ENCODE data around the gene TANK. TPM values are rescaled to one million over a fixed set of nuclear protein-coding genes. Genes with fewer than 3 reads are reported as not detected.
"Not testable (repeated sequence)": the region's sequence is repeated elsewhere in the genome, so short reads cannot be mapped to it uniquely, and the experiment has no call there.

TANK gene
- total and polyA plus RNA-seq, 4 donors: 36.9 to 76.3 (median 46.9) TPM

DNA sequence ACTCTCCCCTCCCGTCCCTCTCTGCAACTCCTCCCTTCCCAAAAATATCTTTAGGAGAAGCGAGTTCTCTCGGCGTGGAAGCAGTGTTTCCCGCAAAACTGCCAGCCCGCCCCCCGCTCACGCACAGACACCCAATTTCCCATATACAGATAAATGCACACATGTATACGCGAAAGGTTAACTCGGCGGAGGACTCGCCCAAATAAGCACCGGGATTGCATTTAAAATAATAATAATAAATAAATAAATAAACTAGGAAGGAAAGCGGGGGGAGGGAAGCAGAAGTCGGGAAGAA, 78.0 kb downstream of the TANK start:
- H3K9me3 ChIP-seq (ENCODE audit: control insufficient read depth, insufficient read depth, low read length): no peaks in the 10 kb centered on the region
- WGBS (ENCODE audit: insufficient coverage): 0% methylated on average over 10 of the region's 16 CpGs
- H3K4me3 ChIP-seq (ENCODE audit: low read depth, low read length): peak overlapping the region; percentile 60
- peaks cover 18% of the 10 kb centered on the region for H3K4me1 ChIP-seq (ENCODE audit: control insufficient read depth, insufficient read depth, low read length)
- DNase-seq (ENCODE audit: low read depth in 4 of 6, low spot score in 6 of 6): no peak
- peaks cover 3% of the 10 kb centered on the region for H3K27me3 ChIP-seq (ENCODE audit: control insufficient read depth, insufficient read depth, low read length)
- H3K27ac ChIP-seq (ENCODE audit: low read depth, low read length): peak overlapping the region; percentile 35
- H3K36me3 ChIP-seq (ENCODE audit: control insufficient read depth, insufficient read depth, low read length): no peaks in the 10 kb centered on the region

DNA sequence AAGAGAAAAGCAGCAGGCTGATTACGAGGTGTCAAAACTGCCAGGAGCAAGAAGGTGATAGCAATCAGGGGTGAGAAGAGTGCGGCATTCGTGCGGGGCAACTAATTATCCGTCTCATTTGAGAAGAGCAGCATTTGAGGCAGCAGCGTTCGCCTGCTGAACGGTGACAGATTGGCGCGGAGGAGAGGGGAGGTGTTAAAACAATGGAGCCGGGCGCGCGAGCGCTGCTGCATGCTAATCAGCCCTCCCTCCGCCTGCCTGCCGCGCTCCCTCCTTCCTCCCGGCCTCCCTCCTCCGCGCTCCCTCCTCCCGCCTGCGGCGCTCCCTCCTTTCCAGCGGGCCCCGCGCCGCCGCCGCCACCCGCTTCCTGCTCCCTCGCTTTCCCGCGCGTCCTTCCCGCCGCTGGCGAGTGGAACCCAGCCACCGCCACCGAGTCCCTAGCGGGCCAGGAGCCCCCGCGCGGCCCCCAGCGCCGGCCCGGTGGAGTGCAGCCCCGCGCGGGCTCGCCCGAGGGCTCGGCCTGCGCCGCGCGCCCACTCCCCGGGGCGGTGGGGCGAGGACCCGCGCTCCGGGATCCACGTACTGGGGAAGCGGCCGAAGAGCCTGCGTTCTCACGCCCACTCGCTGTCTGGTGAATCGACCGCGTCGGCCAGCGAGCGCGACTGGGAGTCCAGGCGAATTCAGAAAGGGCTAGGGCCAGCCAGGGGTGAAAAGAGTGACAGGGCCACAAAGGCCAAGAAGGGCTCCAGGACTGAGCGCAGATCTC, 78.5 kb downstream of the TANK start:
- under 1% methylated on average over 75 of the region's 78 CpGs for WGBS (ENCODE audit: insufficient coverage)
- no peak overlapping the region for H3K27ac ChIP-seq (ENCODE audit: low read depth, low read length)
- H3K4me1 ChIP-seq (ENCODE audit: control insufficient read depth, insufficient read depth, low read length): peaks cover 18% of the 10 kb centered on the region
- peak; percentile 61 to 96 (median 68) for DNase-seq (ENCODE audit: low read depth in 4 of 6, low spot score in 6 of 6)
- H3K4me3 ChIP-seq (ENCODE audit: low read depth, low read length): peak overlapping the region; percentile 60
- H3K9me3 ChIP-seq (ENCODE audit: control insufficient read depth, insufficient read depth, low read length): no peaks in the 10 kb centered on the region
- peaks cover 9% of the 10 kb centered on the region for H3K27me3 ChIP-seq (ENCODE audit: control insufficient read depth, insufficient read depth, low read length)
- no peaks in the 10 kb centered on the region for H3K36me3 ChIP-seq (ENCODE audit: control insufficient read depth, insufficient read depth, low read length)

DNA sequence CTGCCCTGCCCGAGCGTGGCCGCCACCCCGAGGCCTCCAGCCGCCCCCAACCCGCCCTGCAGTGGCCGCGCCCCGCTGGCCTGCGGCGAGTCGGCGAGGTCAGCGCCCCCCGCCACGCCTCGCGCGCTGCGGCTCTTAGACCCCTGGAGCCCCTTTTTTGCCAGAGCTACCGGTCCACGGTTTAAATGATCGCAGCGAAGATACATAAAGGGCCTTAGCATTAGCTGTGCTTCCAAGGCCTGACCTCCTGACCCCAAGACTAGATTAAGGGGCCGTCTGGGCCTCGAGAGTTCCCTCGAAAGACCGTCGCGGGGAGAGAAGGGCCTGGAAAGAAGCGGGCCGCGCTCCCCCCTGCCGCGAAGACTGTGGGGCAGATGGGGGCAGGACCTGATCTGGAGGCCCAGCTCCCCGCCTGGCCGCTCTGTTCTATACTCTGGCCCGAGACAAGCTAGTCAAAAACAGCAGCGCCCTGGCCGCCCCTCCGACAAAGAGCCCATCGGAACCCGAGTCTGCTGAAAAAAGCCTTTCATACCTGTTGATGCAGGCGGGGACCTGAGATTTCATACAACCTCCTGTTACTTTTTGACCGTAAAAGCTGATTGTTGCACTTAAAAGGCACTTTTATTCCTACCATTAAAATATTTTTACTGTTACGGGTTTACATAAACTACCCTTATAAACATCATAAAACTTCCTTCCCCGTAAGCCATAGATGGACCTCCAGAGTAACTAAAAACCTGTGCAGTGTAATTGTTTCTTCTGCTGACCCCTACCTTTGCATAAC, 79.3 kb downstream of the TANK start:
- Histone ChIP-seq H3K27ac (ENCODE audit: low read depth, low read length) (no peak overlapping the region), H3K9me3 (ENCODE audit: control insufficient read depth, insufficient read depth, low read length) (no peaks in the 10 kb centered on the region), H3K27me3 (ENCODE audit: control insufficient read depth, insufficient read depth, low read length) (peaks cover 16% of the 10 kb centered on the region), H3K4me1 (ENCODE audit: control insufficient read depth, insufficient read depth, low read length) (peaks cover 18% of the 10 kb centered on the region), H3K4me3 (ENCODE audit: low read depth, low read length) (peak overlapping the region; percentile 60), H3K36me3 (ENCODE audit: control insufficient read depth, insufficient read depth, low read length) (no peaks in the 10 kb centered on the region)
- 49% methylated on average over 46 of the region's 47 CpGs for WGBS (ENCODE audit: insufficient coverage)
- DNase-seq (ENCODE audit: low read depth in 4 of 6, low spot score in 6 of 6): peak in 1 of 6 donors; percentile 20

DNA sequence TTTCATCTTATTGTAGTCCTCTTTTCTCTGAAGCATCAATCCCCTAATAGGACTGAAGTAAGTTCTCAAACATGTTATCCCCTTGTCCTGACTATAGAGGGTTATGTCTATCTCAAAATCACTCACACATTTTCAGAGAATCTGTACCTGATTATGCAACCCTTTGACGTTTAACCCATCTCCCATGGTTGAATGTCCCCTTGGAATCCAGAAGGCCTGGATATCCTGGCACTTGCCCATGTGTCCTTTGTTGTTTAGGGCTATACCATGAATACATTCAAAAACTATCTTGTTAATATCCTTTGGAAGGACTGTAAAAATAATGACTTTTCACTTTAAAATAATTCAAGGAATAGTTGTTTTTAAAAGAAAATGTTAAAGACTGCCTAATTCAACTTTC, 81.7 kb downstream of the TANK start:
- H3K27me3 ChIP-seq (ENCODE audit: control insufficient read depth, insufficient read depth, low read length): peaks cover 32% of the 10 kb centered on the region
- WGBS (ENCODE audit: insufficient coverage): no CpG with 5 or more reads among the region's 1 CpG
- H3K4me1 ChIP-seq (ENCODE audit: control insufficient read depth, insufficient read depth, low read length): peaks cover 18% of the 10 kb centered on the region
- no peaks in the 10 kb centered on the region for H3K9me3 ChIP-seq (ENCODE audit: control insufficient read depth, insufficient read depth, low read length)
- no peak overlapping the region for H3K27ac ChIP-seq (ENCODE audit: low read depth, low read length)
- DNase-seq (ENCODE audit: low read depth in 4 of 6, low spot score in 6 of 6): no peak
- H3K4me3 ChIP-seq (ENCODE audit: low read depth, low read length): no peak overlapping the region
- no peaks in the 10 kb centered on the region for H3K36me3 ChIP-seq (ENCODE audit: control insufficient read depth, insufficient read depth, low read length)

DNA sequence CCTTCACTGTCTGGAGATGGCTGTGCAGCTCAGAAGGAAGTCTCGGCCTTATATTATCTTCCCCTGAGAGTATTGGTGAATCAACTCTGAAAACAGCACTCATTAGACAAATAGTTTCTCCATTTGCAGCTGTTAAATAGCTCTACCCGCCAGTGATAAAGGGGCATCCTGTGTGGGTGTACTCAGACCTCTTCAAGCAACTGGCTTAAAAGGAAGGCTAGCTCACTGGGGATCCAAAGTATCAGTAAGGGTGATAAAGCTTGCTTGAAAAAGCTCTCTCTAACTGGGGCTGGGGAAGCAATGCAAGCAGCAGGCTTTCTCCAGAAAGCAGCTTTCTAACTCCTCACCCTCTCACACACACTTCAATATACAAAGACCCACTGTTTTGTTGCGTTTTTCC, 83.1 kb downstream of the TANK start:
- Histone ChIP-seq H3K27ac (ENCODE audit: low read depth, low read length) (no peak overlapping the region), H3K4me1 (ENCODE audit: control insufficient read depth, insufficient read depth, low read length) (peaks cover 5% of the 10 kb centered on the region), H3K36me3 (ENCODE audit: control insufficient read depth, insufficient read depth, low read length) (no peaks in the 10 kb centered on the region), H3K4me3 (ENCODE audit: low read depth, low read length) (no peak overlapping the region), H3K27me3 (ENCODE audit: control insufficient read depth, insufficient read depth, low read length) (peaks cover 39% of the 10 kb centered on the region), H3K9me3 (ENCODE audit: control insufficient read depth, insufficient read depth, low read length) (no peaks in the 10 kb centered on the region)
- peak in 1 of 6 donors; percentile 15 for DNase-seq (ENCODE audit: low read depth in 4 of 6, low spot score in 6 of 6)
- WGBS (ENCODE audit: insufficient coverage): no CpG with 5 or more reads among the region's 3 CpGs

DNA sequence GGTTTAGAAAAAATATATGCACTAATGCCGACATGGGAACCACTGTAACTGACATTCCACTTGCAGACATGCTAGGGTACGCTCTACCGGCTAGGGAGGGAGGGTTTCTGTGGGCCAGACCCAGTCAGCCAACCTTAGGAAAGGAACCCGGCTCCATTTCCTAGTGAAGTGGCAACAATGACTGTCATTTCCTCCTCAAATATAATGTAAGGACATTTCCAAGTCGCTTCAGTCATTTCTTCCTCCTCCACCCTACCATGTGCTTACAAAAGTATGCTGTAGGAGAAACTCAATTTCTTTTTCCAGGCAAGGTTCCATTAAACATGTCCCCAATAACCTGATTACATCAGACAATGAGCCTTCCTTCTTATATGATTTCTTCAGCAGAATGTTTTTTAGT, 83.7 kb downstream of the TANK start:
- 100% methylated on average over 3 of the region's 5 CpGs for WGBS (ENCODE audit: insufficient coverage)
- H3K27me3 ChIP-seq (ENCODE audit: control insufficient read depth, insufficient read depth, low read length): peaks cover 40% of the 10 kb centered on the region
- no peaks in the 10 kb centered on the region for H3K9me3 ChIP-seq (ENCODE audit: control insufficient read depth, insufficient read depth, low read length)
- H3K27ac ChIP-seq (ENCODE audit: low read depth, low read length): no peak overlapping the region
- no peak overlapping the region for H3K4me3 ChIP-seq (ENCODE audit: low read depth, low read length)
- H3K36me3 ChIP-seq (ENCODE audit: control insufficient read depth, insufficient read depth, low read length): no peaks in the 10 kb centered on the region
- no peak for DNase-seq (ENCODE audit: low read depth in 4 of 6, low spot score in 6 of 6)
- H3K4me1 ChIP-seq (ENCODE audit: control insufficient read depth, insufficient read depth, low read length): peaks cover 3% of the 10 kb centered on the region

DNA sequence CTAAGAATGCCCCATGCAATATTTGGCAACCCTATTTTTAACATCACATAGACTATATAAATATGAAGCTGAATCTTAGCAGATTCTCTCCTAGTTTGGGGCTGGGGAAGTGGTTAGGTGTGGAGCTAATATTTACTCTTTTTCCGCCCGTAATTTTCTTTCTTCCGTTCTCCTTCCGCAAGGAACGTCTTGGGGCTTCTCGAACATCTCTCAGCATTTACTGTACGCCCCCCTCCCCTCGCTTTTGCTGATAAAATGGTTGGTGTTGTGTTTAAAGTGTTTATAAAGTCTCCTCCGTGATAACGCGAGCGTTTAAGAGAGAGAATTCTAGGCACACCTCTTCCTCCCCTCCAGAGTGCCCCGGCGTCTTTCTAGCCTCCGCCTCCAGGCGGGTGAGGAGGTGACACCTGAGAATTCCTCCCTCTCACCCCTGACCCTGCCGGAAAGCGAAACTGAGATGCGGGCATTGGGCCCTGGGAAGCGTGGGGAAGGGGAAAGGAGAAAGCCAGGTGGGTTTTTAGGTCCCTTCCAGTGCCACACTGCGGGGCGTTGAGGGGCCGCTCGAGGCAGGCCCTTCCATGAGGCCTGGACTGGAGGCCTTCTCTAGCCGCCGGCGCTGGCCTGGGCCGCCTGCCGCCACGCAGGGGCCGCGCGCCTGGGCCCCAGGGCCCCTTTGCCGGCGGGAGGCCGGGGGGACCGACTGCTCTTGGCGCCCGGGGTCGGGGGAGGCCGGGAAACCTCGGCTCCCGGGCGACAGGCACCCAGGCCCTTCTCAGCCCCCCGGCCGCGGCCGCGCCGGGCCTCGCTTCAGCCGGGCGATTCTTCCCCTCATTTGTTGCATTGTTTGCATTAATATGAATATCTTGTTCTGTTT, 84.4 kb downstream of the TANK start:
- not testable (repeated sequence) for H3K27ac ChIP-seq (ENCODE audit: low read depth, low read length); H3K36me3 ChIP-seq (ENCODE audit: control insufficient read depth, insufficient read depth, low read length); H3K9me3 ChIP-seq (ENCODE audit: control insufficient read depth, insufficient read depth, low read length); H3K4me1 ChIP-seq (ENCODE audit: control insufficient read depth, insufficient read depth, low read length); H3K4me3 ChIP-seq (ENCODE audit: low read depth, low read length)
- DNase-seq (ENCODE audit: low read depth in 4 of 6, low spot score in 6 of 6): peak in 1 of 6 donors; percentile 11
- 20% methylated on average over 10 of the region's 53 CpGs for WGBS (ENCODE audit: insufficient coverage)
- H3K27me3 ChIP-seq (ENCODE audit: control insufficient read depth, insufficient read depth, low read length): peaks cover 40% of the 10 kb centered on the region

DNA sequence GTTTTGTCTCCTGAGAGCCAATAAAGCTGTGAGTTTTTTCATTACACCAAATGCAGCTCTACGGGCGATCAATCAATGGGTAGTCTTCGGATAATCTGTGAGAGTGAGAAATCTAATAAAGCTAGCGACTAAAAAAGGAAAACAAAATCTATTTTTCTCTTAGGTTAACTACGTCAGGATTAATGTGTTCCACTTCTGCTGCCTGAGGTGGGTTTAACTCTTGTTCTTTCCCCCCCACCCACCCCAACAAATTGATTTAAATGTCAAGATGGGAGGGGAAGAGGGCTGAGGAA, 85.0 kb downstream of the TANK start:
- peak in 1 of 6 donors; percentile 55 for DNase-seq (ENCODE audit: low read depth in 4 of 6, low spot score in 6 of 6)
- Histone ChIP-seq H3K27ac (ENCODE audit: low read depth, low read length) (no peak overlapping the region), H3K9me3 (ENCODE audit: control insufficient read depth, insufficient read depth, low read length) (no peaks in the 10 kb centered on the region), H3K36me3 (ENCODE audit: control insufficient read depth, insufficient read depth, low read length) (no peaks in the 10 kb centered on the region), H3K4me1 (ENCODE audit: control insufficient read depth, insufficient read depth, low read length) (no peaks in the 10 kb centered on the region), H3K4me3 (ENCODE audit: low read depth, low read length) (no peak overlapping the region), H3K27me3 (ENCODE audit: control insufficient read depth, insufficient read depth, low read length) (peaks cover 40% of the 10 kb centered on the region)
- no CpG with 5 or more reads among the region's 5 CpGs for WGBS (ENCODE audit: insufficient coverage)

DNA sequence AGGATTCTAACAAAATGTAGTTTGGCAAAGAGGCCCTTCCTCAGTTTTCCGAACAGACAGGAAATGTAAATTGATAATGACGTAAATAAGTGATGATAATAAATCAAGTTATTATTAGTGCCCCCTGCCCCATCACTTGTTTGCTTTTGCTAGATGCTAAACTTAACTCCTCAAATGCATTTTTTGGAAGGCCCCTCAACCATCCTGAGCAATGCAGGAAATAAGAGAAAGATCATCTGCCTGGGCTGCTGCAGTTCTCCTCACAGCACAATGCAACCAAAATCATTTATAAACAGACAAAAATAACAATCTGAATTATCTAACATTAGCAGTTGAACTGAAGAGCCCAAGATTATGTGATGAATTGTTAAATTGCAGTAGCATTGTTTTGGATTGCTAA, 85.4 kb downstream of the TANK start:
- no peaks in the 10 kb centered on the region for H3K9me3 ChIP-seq (ENCODE audit: control insufficient read depth, insufficient read depth, low read length)
- no peak overlapping the region for H3K4me3 ChIP-seq (ENCODE audit: low read depth, low read length)
- H3K4me1 ChIP-seq (ENCODE audit: control insufficient read depth, insufficient read depth, low read length): no peaks in the 10 kb centered on the region
- H3K27ac ChIP-seq (ENCODE audit: low read depth, low read length): no peak overlapping the region
- WGBS (ENCODE audit: insufficient coverage): no CpG with 5 or more reads among the region's 2 CpGs
- H3K27me3 ChIP-seq (ENCODE audit: control insufficient read depth, insufficient read depth, low read length): peaks cover 40% of the 10 kb centered on the region
- DNase-seq (ENCODE audit: low read depth in 4 of 6, low spot score in 6 of 6): peak in 1 of 6 donors; percentile 11
- H3K36me3 ChIP-seq (ENCODE audit: control insufficient read depth, insufficient read depth, low read length): no peaks in the 10 kb centered on the region

Data from spinal cord (tissue), 10 donors.